Hepatocyte (in vitro differentiated cells): ENCODE data around the gene AUTS2.

Experiments
- CTCF ChIP-seq: fragments of 200-600 bp; sonication (generic); IDR thresholded peaks from 2 replicates; pipeline ENCODE4 v1.5.1; 2016; ENCODE audit warnings: antibody characterized with exemption, mild to moderate bottlenecking; ENCODE audit not compliant: poor library complexity
- EZH2 ChIP-seq: fragments of 200-600 bp; sonication (generic); IDR thresholded peaks from 2 replicates; pipeline ENCODE4 v1.6.1; 2016; ENCODE audit warnings: antibody characterized with exemption, mild to moderate bottlenecking, borderline replicate concordance

- no peak for TF ChIP-seq CTCF
- TF ChIP-seq EZH2 = no peak
Observed at GRCh38 chr7:70762696-70763095, 1164.4 kb downstream of the AUTS2 start.
